HG03196 (cell line): ENCODE results near the gene PANK1.
"Not testable (repeated sequence)": the region's sequence is repeated elsewhere in the genome, so short reads cannot be mapped to it uniquely, and the experiment has no call there.

Source experiments
- ATAC-seq: cut with Tn5 transposase; IDR thresholded peaks from one replicate; pipeline ENCODE4 v1.9.1; 2021; ENCODE audit not compliant: unreplicated experiment

The PANK1 gene

GRCh38 chr10:89575031-89575430 is 70.0 kb downstream of the PANK1 start:
- no peak for ATAC-seq

- no peak for ATAC-seq
These were observed 70.7 kb downstream of the PANK1 start for GRCh38 chr10:89574368-89574767.

- no peak for ATAC-seq
These were observed 77.3 kb downstream of the PANK1 start for GRCh38 chr10:89567576-89568245.

GRCh38 chr10:89566992-89567391 is 78.0 kb downstream of the PANK1 start:
- ATAC-seq: no peak

- no peak for ATAC-seq
These were observed 78.7 kb downstream of the PANK1 start for GRCh38 chr10:89566095-89566950.

- ATAC-seq: no peak
These were observed 79.9 kb downstream of the PANK1 start for GRCh38 chr10:89565180-89565579.

GRCh38 chr10:89563861-89564478 is 81.1 kb downstream of the PANK1 start:
- no peak for ATAC-seq

- no peak for ATAC-seq
These were observed 81.7 kb downstream of the PANK1 start for GRCh38 chr10:89563311-89563710.

- no peak for ATAC-seq
These were observed 88.4 kb downstream of the PANK1 start for GRCh38 chr10:89556600-89556999.

- ATAC-seq: no peak
These were observed 89.2 kb downstream of the PANK1 start for GRCh38 chr10:89555688-89556445.

GRCh38 chr10:89554433-89554832 is 90.6 kb downstream of the PANK1 start:
- no peak for ATAC-seq

- ATAC-seq: no peak
These were observed 91.8 kb downstream of the PANK1 start for GRCh38 chr10:89553064-89553734.

GRCh38 chr10:89552213-89552612 is 92.8 kb downstream of the PANK1 start:
- no peak for ATAC-seq

- ATAC-seq: no peak
These were observed 94.5 kb downstream of the PANK1 start for GRCh38 chr10:89550509-89550908.

- no peak for ATAC-seq
These were observed 95.5 kb downstream of the PANK1 start for GRCh38 chr10:89549510-89549909.

GRCh38 chr10:89548673-89549072 is 96.4 kb downstream of the PANK1 start:
- no peak for ATAC-seq

- ATAC-seq: no peak
These were observed 97.1 kb downstream of the PANK1 start for GRCh38 chr10:89547853-89548513.

GRCh38 chr10:89546651-89547050 is 98.4 kb downstream of the PANK1 start:
- not testable (repeated sequence) for ATAC-seq

GRCh38 chr10:89543841-89544240 is 101.2 kb downstream of the PANK1 start:
- ATAC-seq: no peak

- ATAC-seq: no peak
These were observed 104.6 kb downstream of the PANK1 start for GRCh38 chr10:89540420-89540949.
